Vagina (tissue), 2 donors: ENCODE data around the gene TMEM30B.

ENCODE experiments used
- CTCF ChIP-seq, 3 experiments: fragments of 450-650 bp in 2 of 3; fragments of 200-600 bp in 1 of 3; sonication (generic) in 1 of 3; IDR thresholded peaks; one replicate each; pipeline ENCODE4 v1.5.1; 2017 to 2019; ENCODE audit warnings: antibody characterized with exemption in 3 of 3, mild to moderate bottlenecking in 2 of 3, moderate library complexity in 2 of 3
- POLR2A ChIP-seq, 2 donors: fragments of 450-650 bp; IDR thresholded peaks; one replicate each; pipeline ENCODE4 v1.6.1; 2017; ENCODE audit warnings: antibody characterized with exemption in 2 of 2, mild to moderate bottlenecking in 2 of 2, moderate library complexity in 2 of 2
- POLR2AphosphoS5 ChIP-seq, 2 donors: sonication (generic); formaldehyde crosslinking; IDR thresholded peaks; one replicate each; pipeline ENCODE4 v1.9.0; 2017; ENCODE audit warnings: antibody characterized with exemption in 2 of 2, mild to moderate bottlenecking in 2 of 2, low read depth in 1 of 2; ENCODE audit not compliant: insufficient read depth in 1 of 2

GRCh38 chr14:61252369-61253063 lies 28.6 kb downstream of the TMEM30B start:
- TF ChIP-seq POLR2A (IDR thresholded peaks at IDR 0.05) (no peak), CTCF (IDR thresholded peaks at IDR 0.05) (peak; percentile 40 to 92 (median 90)), POLR2AphosphoS5 (IDR thresholded peaks at IDR 0.05; ENCODE audit: insufficient read depth in 1 of 2, low read depth in 1 of 2) (peak in 1 of 2 donors; percentile 16)
